ENCODE results near the gene RETREG3.

DNA sequence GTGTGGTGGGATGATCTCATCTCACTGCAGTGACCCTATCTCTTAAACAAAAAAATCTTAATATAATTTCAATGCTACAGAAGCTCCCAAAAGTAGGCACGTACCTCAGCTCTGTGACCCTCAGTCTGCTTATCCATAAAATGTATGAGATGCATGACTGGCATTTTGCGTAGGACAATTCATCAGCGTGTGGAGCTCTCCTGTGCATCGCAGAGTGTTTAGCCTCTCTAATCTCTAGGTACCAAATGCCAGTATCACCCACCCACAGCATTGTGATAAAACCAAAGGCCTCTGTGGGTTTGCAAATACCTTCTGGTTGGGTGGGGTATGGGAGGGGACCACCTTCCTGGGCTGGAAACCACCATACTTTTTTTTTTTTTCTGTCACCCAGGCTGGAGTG, 30.9 kb upstream of the RETREG3 start:
- TF ChIP-seq POLR2AphosphoS5 (IDR thresholded peaks at IDR 0.05; ENCODE audit: low read depth, low read length) (no peak), POLR2A (IDR thresholded peaks at IDR 0.05; ENCODE audit: low read depth, low read length) (no peak)
